HepG2 (cell line): Measurements from ENCODE around the gene MPV17L2. TPM values are rescaled to one million over a fixed set of nuclear protein-coding genes. Genes with fewer than 3 reads are reported as not detected.

Source experiments
- ATRX ChIP-seq: sonication (generic); formaldehyde crosslinking; IDR thresholded peaks from 2 replicates; pipeline ENCODE4 v1.4.0; 2020; ENCODE audit warnings: missing genetic modification reagents, borderline replicate concordance
- ELF4 ChIP-seq: sonication (generic); formaldehyde crosslinking; IDR thresholded peaks from 2 replicates; pipeline ENCODE4 v1.5.0; 2020; ENCODE audit warnings: missing genetic modification reagents, mild to moderate bottlenecking, moderate library complexity, borderline replicate concordance
- ETV6 ChIP-seq: sonication (generic); formaldehyde crosslinking; conservative IDR thresholded peaks from 2 replicates; pipeline ENCODE4 v1.4.0; 2020; ENCODE audit warnings: missing genetic modification reagents
- FOSL2 ChIP-seq: sonication (generic); formaldehyde crosslinking; IDR thresholded peaks from 2 replicates; pipeline ENCODE4 v1.4.0; 2020; ENCODE audit warnings: missing genetic modification reagents
- HNF4A ChIP-seq: sonication (generic); formaldehyde crosslinking; IDR thresholded peaks from 2 replicates; pipeline ENCODE4 v1.4.0; 2020; ENCODE audit warnings: missing genetic modification reagents
- JUNB ChIP-seq: sonication (generic); formaldehyde crosslinking; IDR thresholded peaks from 2 replicates; pipeline ENCODE4 v1.8.0; 2022; ENCODE audit warnings: missing genetic modification reagents, mild to moderate bottlenecking, borderline replicate concordance
- KLF16 ChIP-seq, 2 experiments: sonication (generic) in 1 of 2; formaldehyde crosslinking in 1 of 2; IDR thresholded peaks; 2 replicates each; pipeline versions ENCODE4 v1.6.1 to v1.8.0; 2016 to 2023; ENCODE audit warnings: missing genetic modification reagents in 2 of 2, missing compliant biosample characterization in 1 of 2
- NFYB ChIP-seq: sonication (generic); formaldehyde crosslinking; IDR thresholded peaks from 2 replicates; pipeline ENCODE4 v1.4.0; 2020; ENCODE audit warnings: missing genetic modification reagents
- PHF21A ChIP-seq: sonication (generic); formaldehyde crosslinking; IDR thresholded peaks from 2 replicates; pipeline ENCODE4 v1.5.0; 2020; ENCODE audit warnings: mild to moderate bottlenecking, missing genetic modification reagents
- PRMT3 ChIP-seq: sonication (generic); formaldehyde crosslinking; IDR thresholded peaks from 2 replicates; pipeline ENCODE4 v1.8.1; 2022; ENCODE audit warnings: low read depth, mild to moderate bottlenecking, moderate library complexity, missing genetic modification reagents, borderline replicate concordance
- RBM22 ChIP-seq: fragments of 200-400 bp; formaldehyde crosslinking; optimal IDR thresholded peaks from 2 replicates; pipeline ENCODE3; 2017; ENCODE audit warnings: mild to moderate bottlenecking, low read length, moderate library complexity
- REL ChIP-seq: sonication (generic); formaldehyde crosslinking; conservative IDR thresholded peaks from 2 replicates; pipeline ENCODE4 v1.8.0; 2022; ENCODE audit warnings: mild to moderate bottlenecking, missing genetic modification reagents, moderate library complexity
- SALL1 ChIP-seq: sonication (generic); formaldehyde crosslinking; IDR thresholded peaks from 2 replicates; pipeline ENCODE4 v1.8.0; 2022; ENCODE audit warnings: mild to moderate bottlenecking, missing genetic modification reagents
- STAT6 ChIP-seq: sonication (generic); formaldehyde crosslinking; IDR thresholded peaks from 2 replicates; pipeline ENCODE4 v1.4.0; 2020; ENCODE audit warnings: missing genetic modification reagents, mild to moderate bottlenecking, borderline replicate concordance
- ZBTB33 ChIP-seq: sonication (generic); formaldehyde crosslinking; IDR thresholded peaks from 2 replicates; pipeline ENCODE4 v1.4.0; 2020; ENCODE audit warnings: missing genetic modification reagents
- ZFP36L2 ChIP-seq: sonication (generic); formaldehyde crosslinking; IDR thresholded peaks from 2 replicates; pipeline ENCODE4 v1.4.0; 2020; ENCODE audit warnings: missing genetic modification reagents
- ZMAT3 ChIP-seq: sonication (generic); formaldehyde crosslinking; conservative IDR thresholded peaks from 2 replicates; pipeline ENCODE4 v1.7.0; 2021; ENCODE audit warnings: missing genetic modification reagents
- ZNF17 ChIP-seq: sonication (generic); formaldehyde crosslinking; IDR thresholded peaks from 2 replicates; pipeline ENCODE4 v1.5.0; 2020; ENCODE audit warnings: mild to moderate bottlenecking, missing genetic modification reagents
- ZNF276 ChIP-seq: sonication (generic); formaldehyde crosslinking; IDR thresholded peaks from 2 replicates; pipeline ENCODE4 v1.4.0; 2020; ENCODE audit warnings: mild to moderate bottlenecking, low read depth, missing genetic modification reagents
- ZNF552 ChIP-seq: sonication (generic); formaldehyde crosslinking; IDR thresholded peaks from 2 replicates; pipeline ENCODE4 v1.9.0; 2022; ENCODE audit warnings: missing genetic modification reagents, mild to moderate bottlenecking, borderline replicate concordance
- ZNF570 ChIP-seq: sonication (generic); formaldehyde crosslinking; IDR thresholded peaks from 2 replicates; pipeline ENCODE4 v1.4.0; 2020; ENCODE audit warnings: mild to moderate bottlenecking, missing genetic modification reagents, borderline replicate concordance
- ZNF75D ChIP-seq: sonication (generic); formaldehyde crosslinking; IDR thresholded peaks from 2 replicates; pipeline ENCODE4 v1.8.1; 2023; ENCODE audit warnings: missing genetic modification reagents, mild to moderate bottlenecking, borderline replicate concordance
- polyA plus RNA-seq, 8 experiments: library from polyadenylated mRNA; depleted of rRNA in 3 of 8; stranded (reverse) in 7 of 8; unstranded in 1 of 8; fragments of >200 nt; fragmentation: Illumina TruSeq in 4 of 8; extraction: Trizol in 4 of 8; gene quantifications; 2 replicates each; pipeline versions ENCODE4 v1.2.1 to v1.2.3, GENCODE V29; 2011 to 2016; ENCODE audit warnings: low read depth in 4 of 8, missing spikeins in 1 of 8, mixed read lengths in 1 of 8; ENCODE audit not compliant: insufficient read depth in 1 of 8
- total RNA-seq, 5 experiments: library from RNA; depleted of rRNA; stranded (reverse); fragments of >200 nt; fragmentation: Illumina TruSeq; extraction: Trizol; gene quantifications; 2 replicates each; pipeline ENCODE4 v1.2.3, GENCODE V29; 2016; ENCODE audit warnings: low read depth in 1 of 5

The MPV17L2 gene
- total and polyA plus RNA-seq, 2 of the 13 experiments (the other 11 are each of a cell fraction or from before 2014, with no cell fraction given) = 13.6 to 16.7 TPM

GRCh38 chr19:18203863-18204393 lies 10.9 kb downstream of the MPV17L2 start, which contains the start of gene RAB3A (continued):
- TF ChIP-seq ZBTB33 (CRISPR knock-in tag) = no peak
- TF ChIP-seq ATRX (CRISPR knock-in tag) = no peak
- no peak for TF ChIP-seq ZNF17 (CRISPR knock-in tag)
- TF ChIP-seq STAT6 = no peak
- TF ChIP-seq ZNF552 (CRISPR knock-in tag) = no peak
- TF ChIP-seq SALL1 (CRISPR knock-in tag) = peak; percentile 28; the same call in 1 of the 2 replicates
- 0 out of 4 replicates have a peak, but pooled peaks of 1 of the 2 experiments have one; percentile 34 for TF ChIP-seq KLF16 (CRISPR knock-in tag; IDR thresholded peaks at IDR 0.05)
- TF ChIP-seq ZNF75D (CRISPR knock-in tag) = no peak
- no peak for TF ChIP-seq REL
- TF ChIP-seq JUNB (CRISPR knock-in tag) = no peak
- TF ChIP-seq NFYB (CRISPR knock-in tag) = peak; percentile 99
- TF ChIP-seq PRMT3 (CRISPR knock-in tag) = no peak
- no peak for TF ChIP-seq ZFP36L2 (CRISPR knock-in tag)
- no peak for TF ChIP-seq HNF4A (CRISPR knock-in tag)
- 0 out of 2 replicates have a peak, but pooled peaks have one; percentile 37 for TF ChIP-seq PHF21A (CRISPR knock-in tag)
- TF ChIP-seq ZNF276 = no peak
- no peak for TF ChIP-seq ELF4 (CRISPR knock-in tag)
- TF ChIP-seq ZMAT3 (CRISPR knock-in tag) = no peak
- no peak for TF ChIP-seq RBM22
- no peak for TF ChIP-seq ETV6 (CRISPR knock-in tag)
- TF ChIP-seq FOSL2 (CRISPR knock-in tag) = 0 out of 2 replicates have a peak, but pooled peaks have one; percentile 3
- no peak for TF ChIP-seq ZNF570 (CRISPR knock-in tag)
